HepG2 (cell line): ENCODE results near the gene RIBC1. TPM values are rescaled to one million over a fixed set of nuclear protein-coding genes. Genes with fewer than 3 reads are reported as not detected.
A peak's percentile ranks its signal among the peaks of the same experiment; 100 is the strongest.

Experiments used
- HNRNPLL ChIP-seq: fragments of 200-400 bp; formaldehyde crosslinking; IDR thresholded peaks from 2 replicates; pipeline ENCODE4 v1.6.1; 2017; ENCODE audit warnings: mild to moderate bottlenecking, low read depth, low read length; ENCODE audit not compliant: poor library complexity, severe bottlenecking
- JUND ChIP-seq: sonication (generic); formaldehyde crosslinking; IDR thresholded peaks from 2 replicates; pipeline ENCODE4 v1.8.0; 2022; ENCODE audit warnings: mild to moderate bottlenecking, missing genetic modification reagents
- MAZ ChIP-seq, 2 experiments: sonication (generic) in 1 of 2; formaldehyde crosslinking in 1 of 2; IDR thresholded peaks; 2 replicates each; pipeline versions ENCODE4 v1.5.0 to v1.6.1; 2012 to 2020; ENCODE audit warnings: low read depth in 2 of 2, mild to moderate bottlenecking in 2 of 2, borderline replicate concordance in 1 of 2, improper control_type of control experiment in 1 of 2, low read length in 1 of 2, missing genetic modification reagents in 1 of 2, moderate library complexity in 1 of 2
- NR2F6 ChIP-seq, 2 experiments: IDR thresholded peaks; 2 replicates each; pipeline ENCODE4 v1.6.1; 2016; ENCODE audit warnings: antibody characterized with exemption in 1 of 2, mild to moderate bottlenecking in 1 of 2
- POLR2AphosphoS5 ChIP-seq: IDR thresholded peaks from 2 replicates; pipeline ENCODE4 v1.6.1; 2012; ENCODE audit warnings: low read depth, low read length
- RBFOX2 ChIP-seq: fragments of 200-400 bp; formaldehyde crosslinking; IDR thresholded peaks from 2 replicates; pipeline ENCODE4 v1.6.1; 2017; ENCODE audit warnings: low read depth, mild to moderate bottlenecking, low read length
- RXRB ChIP-seq: IDR thresholded peaks from 2 replicates; pipeline ENCODE4 v1.6.1; 2016; ENCODE audit warnings: borderline replicate concordance, missing genetic modification reagents, missing compliant biosample characterization
- SPEN ChIP-seq: sonication (generic); formaldehyde crosslinking; IDR thresholded peaks from 2 replicates; pipeline ENCODE4 v1.5.1; 2020; ENCODE audit warnings: low read depth, mild to moderate bottlenecking, missing genetic modification reagents
- TEF ChIP-seq: sonication (generic); formaldehyde crosslinking; IDR thresholded peaks from 2 replicates; pipeline ENCODE4 v1.5.0; 2020; ENCODE audit warnings: missing genetic modification reagents
- ZFY ChIP-seq: sonication (generic); formaldehyde crosslinking; IDR thresholded peaks from 2 replicates; pipeline ENCODE4 v1.4.0; 2020; ENCODE audit warnings: missing genetic modification reagents
- ZNF101 ChIP-seq: sonication (generic); formaldehyde crosslinking; IDR thresholded peaks from 2 replicates; pipeline ENCODE4 v1.4.0; 2020; ENCODE audit warnings: mild to moderate bottlenecking, low read depth, missing genetic modification reagents, borderline replicate concordance
- ZNF225 ChIP-seq: sonication (generic); formaldehyde crosslinking; IDR thresholded peaks from 2 replicates; pipeline ENCODE4 v1.4.0; 2020; ENCODE audit warnings: mild to moderate bottlenecking, missing genetic modification reagents
- ZNF33A ChIP-seq: sonication (generic); formaldehyde crosslinking; IDR thresholded peaks from 2 replicates; pipeline ENCODE4 v1.5.1; 2020; ENCODE audit warnings: missing genetic modification reagents, mild to moderate bottlenecking, moderate library complexity, borderline replicate concordance
- ZNF431 ChIP-seq: sonication (generic); formaldehyde crosslinking; IDR thresholded peaks from 2 replicates; pipeline ENCODE4 v1.9.0; 2022; ENCODE audit warnings: missing genetic modification reagents, low read depth, mild to moderate bottlenecking, borderline replicate concordance
- ZNF512B ChIP-seq: sonication (generic); formaldehyde crosslinking; IDR thresholded peaks from 2 replicates; pipeline ENCODE4 v1.5.1; 2020; ENCODE audit warnings: missing genetic modification reagents, mild to moderate bottlenecking, borderline replicate concordance
- ZNF672 ChIP-seq: sonication (generic); formaldehyde crosslinking; IDR thresholded peaks from 2 replicates; pipeline ENCODE4 v1.8.1; 2022; ENCODE audit warnings: missing genetic modification reagents
- ZNF850 ChIP-seq: sonication (generic); formaldehyde crosslinking; conservative IDR thresholded peaks from 2 replicates; pipeline ENCODE4 v1.9.0; 2021; ENCODE audit warnings: mild to moderate bottlenecking, missing genetic modification reagents
- polyA plus RNA-seq, 8 experiments: library from polyadenylated mRNA; depleted of rRNA in 3 of 8; stranded (reverse) in 7 of 8; unstranded in 1 of 8; fragments of >200 nt; fragmentation: Illumina TruSeq in 4 of 8; extraction: Trizol in 4 of 8; gene quantifications; 2 replicates each; pipeline versions ENCODE4 v1.2.1 to v1.2.3, GENCODE V29; 2011 to 2016; ENCODE audit warnings: low read depth in 4 of 8, missing spikeins in 1 of 8, mixed read lengths in 1 of 8; ENCODE audit not compliant: insufficient read depth in 1 of 8
- total RNA-seq, 5 experiments: library from RNA; depleted of rRNA; stranded (reverse); fragments of >200 nt; fragmentation: Illumina TruSeq; extraction: Trizol; gene quantifications; 2 replicates each; pipeline ENCODE4 v1.2.3, GENCODE V29; 2016; ENCODE audit warnings: low read depth in 1 of 5

The RIBC1 gene
- total and polyA plus RNA-seq, 2 of the 13 experiments (the other 11 are each of a cell fraction or from before 2014, with no cell fraction given) = 0.55 TPM; not detected in 1

- no peak for TF ChIP-seq ZNF512B (CRISPR knock-in tag)
- TF ChIP-seq ZNF225 (CRISPR knock-in tag) = no peak
- no peak for TF ChIP-seq TEF (CRISPR knock-in tag)
- TF ChIP-seq ZNF672 (CRISPR knock-in tag) = no peak
- TF ChIP-seq POLR2AphosphoS5 = no peak
- TF ChIP-seq JUND = no peak
- TF ChIP-seq ZNF101 (CRISPR knock-in tag) = no peak
- no peak for TF ChIP-seq SPEN
- TF ChIP-seq ZNF431 (CRISPR knock-in tag) = no peak
- 0 out of 2 replicates have a peak, but pooled peaks have one; percentile 29 for TF ChIP-seq RBFOX2
- TF ChIP-seq ZFY (CRISPR knock-in tag) = 0 out of 2 replicates have a peak, but pooled peaks have one; percentile 13
- no peak for TF ChIP-seq ZNF33A
- TF ChIP-seq RXRB (CRISPR knock-in tag) = no peak
- no peak for TF ChIP-seq ZNF850 (CRISPR knock-in tag)
- TF ChIP-seq NR2F6 (IDR thresholded peaks at IDR 0.05) = peak; percentile 17; the same call in 1 of the 2 replicates
- no peak for TF ChIP-seq NR2F6 (CRISPR knock-in tag; IDR thresholded peaks at IDR 0.05)
- no peak for TF ChIP-seq MAZ (IDR thresholded peaks at IDR 0.05; ENCODE audit: borderline replicate concordance, low read depth, low read length)
- TF ChIP-seq MAZ (CRISPR knock-in tag; IDR thresholded peaks at IDR 0.05; ENCODE audit: low read depth) = 0 out of 2 replicates have a peak, but pooled peaks have one; percentile 30
- peak; percentile 35 for TF ChIP-seq HNRNPLL
Observed at GRCh38 chrX:53441531-53442321, 19.1 kb downstream of the RIBC1 start (continued).
